B cell (primary cell): ENCODE measurements around the gene PIPOX.

Experiments used
- CTCF ChIP-seq: fragments of 200-600 bp; IDR thresholded peaks from one replicate; pipeline ENCODE4 v1.8.0; 2022; ENCODE audit warnings: antibody characterized with exemption, mild to moderate bottlenecking
- EZH2 ChIP-seq: IDR thresholded peaks from 2 replicates; pipeline ENCODE4 v1.6.1; 2012; ENCODE audit warnings: borderline replicate concordance, low read depth, mild to moderate bottlenecking, moderate library complexity, low read length; ENCODE audit not compliant: insufficient read depth, poor library complexity, severe bottlenecking

- no peak for TF ChIP-seq CTCF
- no peak for TF ChIP-seq EZH2
Measured at GRCh38 chr17:29100296-29100695, 57.4 kb downstream of the PIPOX start.
